ENCODE results near the gene TRPC4.

- TF ChIP-seq POLR2A (IDR thresholded peaks at IDR 0.05), result no peak
- no peak for TF ChIP-seq CTCF (IDR thresholded peaks at IDR 0.05)
- no peak for TF ChIP-seq POLR2AphosphoS5 (IDR thresholded peaks at IDR 0.05)
Measured at GRCh38 chr13:37747071-37747612, 122.4 kb downstream of the TRPC4 start.
